KMS-11 (cell line): ENCODE data around the gene MOCS1.

ENCODE experiments used
- H2AFZ ChIP-seq: fragments of 200-600 bp; sonication (generic); 2 replicates; pipeline ENCODE4 v1.6.1; 2016; ENCODE audit warnings: antibody characterized with exemption, mixed run types, low read depth
- H3K27ac ChIP-seq: fragments of 200-600 bp; sonication (generic); 2 replicates; pipeline ENCODE4 v1.6.1; 2016; ENCODE audit warnings: mild to moderate bottlenecking, mixed run types
- H3K27me3 ChIP-seq: fragments of 200-600 bp; sonication (generic); 2 replicates; pipeline ENCODE4 v1.6.1; 2017; ENCODE audit warnings: mild to moderate bottlenecking, low read depth, mixed run types, moderate library complexity; ENCODE audit not compliant: insufficient read depth
- H3K36me3 ChIP-seq: fragments of 200-600 bp; sonication (generic); 2 replicates; pipeline ENCODE4 v1.6.1; 2017; ENCODE audit warnings: mild to moderate bottlenecking, mixed run types; ENCODE audit not compliant: insufficient read depth
- H3K4me1 ChIP-seq: fragments of 200-600 bp; sonication (generic); 2 replicates; pipeline ENCODE4 v1.6.1; 2016; ENCODE audit warnings: mild to moderate bottlenecking, low read depth, mixed run types; ENCODE audit not compliant: poor library complexity, severe bottlenecking
- H3K4me2 ChIP-seq: fragments of 200-600 bp; sonication (generic); 2 replicates; pipeline ENCODE4 v1.7.0; 2016; ENCODE audit warnings: mild to moderate bottlenecking, mixed run types
- H3K4me3 ChIP-seq: fragments of 200-600 bp; sonication (generic); IDR thresholded peaks from 2 replicates; pipeline ENCODE4 v1.6.1; 2017; ENCODE audit warnings: low read depth, low read length, mixed read lengths; ENCODE audit not compliant: insufficient read depth
- H3K79me2 ChIP-seq: fragments of 200-600 bp; sonication (generic); 2 replicates; pipeline ENCODE4 v1.6.1; 2016; ENCODE audit warnings: low read depth, mixed run types; ENCODE audit not compliant: insufficient read depth
- H3K9ac ChIP-seq: fragments of 200-600 bp; sonication (generic); 2 replicates; pipeline ENCODE4 v1.6.1; 2016; ENCODE audit warnings: mild to moderate bottlenecking, mixed run types
- H4K20me1 ChIP-seq: fragments of 200-600 bp; sonication (generic); 2 replicates; pipeline ENCODE4 v1.6.1; 2016; ENCODE audit warnings: mild to moderate bottlenecking, mixed run types; ENCODE audit not compliant: insufficient read depth
- CTCF ChIP-seq: fragments of 200-600 bp; sonication (generic); conservative IDR thresholded peaks from 2 replicates; pipeline ENCODE4 v1.6.1; 2017; ENCODE audit warnings: low read depth, mild to moderate bottlenecking, antibody characterized with exemption, low read length, moderate library complexity, mixed read lengths

Gene MOCS1

GRCh38 chr6:39958947-39959346 lies 24.7 kb upstream of the MOCS1 start:
- no peak overlapping the region for H3K4me3 ChIP-seq
- no peak overlapping the region for H3K27ac ChIP-seq
- no peaks in the 10 kb centered on the region for H3K79me2 ChIP-seq
- H3K4me2 ChIP-seq: no peak overlapping the region
- H3K4me1 ChIP-seq: no peaks in the 10 kb centered on the region
- H4K20me1 ChIP-seq: no peaks in the 10 kb centered on the region
- no peak overlapping the region for H2AFZ ChIP-seq
- no peak overlapping the region for H3K9ac ChIP-seq
- H3K36me3 ChIP-seq: no peaks in the 10 kb centered on the region
- no peaks in the 10 kb centered on the region for H3K27me3 ChIP-seq
- no peak for TF ChIP-seq CTCF

GRCh38 chr6:39956936-39957335 lies 22.7 kb upstream of the MOCS1 start:
- no peak overlapping the region for H3K4me2 ChIP-seq
- H3K27ac ChIP-seq: no peak overlapping the region
- H3K9ac ChIP-seq: no peak overlapping the region
- H4K20me1 ChIP-seq: no peaks in the 10 kb centered on the region
- H3K4me1 ChIP-seq: no peaks in the 10 kb centered on the region
- no peaks in the 10 kb centered on the region for H3K79me2 ChIP-seq
- H2AFZ ChIP-seq: no peak overlapping the region
- no peaks in the 10 kb centered on the region for H3K36me3 ChIP-seq
- TF ChIP-seq CTCF: no peak
- no peaks in the 10 kb centered on the region for H3K27me3 ChIP-seq
- no peak overlapping the region for H3K4me3 ChIP-seq

GRCh38 chr6:39953076-39953618 lies 18.9 kb upstream of the MOCS1 start:
- no peaks in the 10 kb centered on the region for H3K79me2 ChIP-seq
- H4K20me1 ChIP-seq: no peaks in the 10 kb centered on the region
- no peaks in the 10 kb centered on the region for H3K4me1 ChIP-seq
- no peaks in the 10 kb centered on the region for H3K27me3 ChIP-seq
- H3K27ac ChIP-seq: no peak overlapping the region
- H3K9ac ChIP-seq: no peak overlapping the region
- no peaks in the 10 kb centered on the region for H3K36me3 ChIP-seq
- H3K4me2 ChIP-seq: no peak overlapping the region
- no peak overlapping the region for H3K4me3 ChIP-seq
- no peak for TF ChIP-seq CTCF
- no peak overlapping the region for H2AFZ ChIP-seq

GRCh38 chr6:39952167-39952566 lies 17.9 kb upstream of the MOCS1 start:
- H3K4me2 ChIP-seq: no peak overlapping the region
- no peak overlapping the region for H3K27ac ChIP-seq
- no peak overlapping the region for H3K9ac ChIP-seq
- H3K4me1 ChIP-seq: no peaks in the 10 kb centered on the region
- H2AFZ ChIP-seq: no peak overlapping the region
- no peaks in the 10 kb centered on the region for H3K27me3 ChIP-seq
- TF ChIP-seq CTCF: no peak
- H3K79me2 ChIP-seq: no peaks in the 10 kb centered on the region
- no peaks in the 10 kb centered on the region for H3K36me3 ChIP-seq
- no peaks in the 10 kb centered on the region for H4K20me1 ChIP-seq
- no peak overlapping the region for H3K4me3 ChIP-seq
